ENCODE results near the gene ANKRD11. TPM values are rescaled to one million over a fixed set of nuclear protein-coding genes. Genes with fewer than 3 reads are reported as not detected.
"Not testable (repeated sequence)": the region's sequence is repeated elsewhere in the genome, so short reads cannot be mapped to it uniquely, and the experiment has no call there.

Gene ANKRD11
- total and polyA plus RNA-seq, 2 donors (not counting 3 experiments of a cell fraction or from before 2014, with no cell fraction given), result 55.8 to 191 TPM

GRCh38 chr16:89363621-89364393 lies 126.6 kb downstream of the ANKRD11 start:
- TF ChIP-seq JUN (IDR thresholded peaks at IDR 0.05; ENCODE audit: borderline replicate concordance, insufficient read depth, insufficient read length, low read depth), result peak; percentile 77
- TF ChIP-seq POLR2A (IDR thresholded peaks at IDR 0.05; ENCODE audit: low read depth, low read length), result no peak
- peak; percentile 71 for TF ChIP-seq POLR2AphosphoS5 (IDR thresholded peaks at IDR 0.05; ENCODE audit: insufficient read depth, low read depth, low read length)
- TF ChIP-seq FOS (IDR thresholded peaks at IDR 0.05; ENCODE audit: borderline replicate concordance, insufficient read depth, low read length), result peak; percentile 92
- Histone ChIP-seq H4K20me1 (replicated peaks; ENCODE audit: control insufficient read depth, extremely low read depth, insufficient read depth, low read length) (peaks cover 8% of the 10 kb centered on the region), H3K36me3 (ENCODE audit: control insufficient read depth in 2 of 2, extremely low read depth in 1 of 2, insufficient read depth in 2 of 2, low read length in 2 of 2) (no peaks in the 10 kb centered on the region), H3K9ac (replicated peaks; ENCODE audit: extremely low read depth, insufficient read depth, low read length) (no peak overlapping the region), H3K27ac (ENCODE audit: insufficient read depth, low read depth, low read length) (peak overlapping the region; percentile 16), H3K4me2 (ENCODE audit: insufficient read depth, low read length) (no peak overlapping the region), H3K4me1 (ENCODE audit: control insufficient read depth, extremely low read depth, insufficient read depth, low read length) (peaks cover 61% of the 10 kb centered on the region), H2AFZ (ENCODE audit: low read depth, low read length) (no peak overlapping the region), H3K27me3 (ENCODE audit: control insufficient read depth in 2 of 2, insufficient read depth in 2 of 2, low read length in 2 of 2) (no peaks in the 10 kb centered on the region), H3K9me3 (replicated peaks; ENCODE audit: control insufficient read depth, insufficient read depth, low read length) (no peaks in the 10 kb centered on the region), H3K4me3 (replicated peaks in 1 of 3; ENCODE audit: insufficient read depth in 1 of 3, low read depth in 1 of 3, low read length in 3 of 3) (no peak overlapping the region), H3K79me2 (ENCODE audit: control insufficient read depth, insufficient read depth, low read length) (peaks cover 98% of the 10 kb centered on the region), H3K9me1 (replicated peaks; ENCODE audit: control insufficient read depth, extremely low read depth, insufficient read depth, low read length) (no peaks in the 10 kb centered on the region)
- FAIRE-seq (peak; percentile 96), DNase-seq (ENCODE audit: low read depth, low spot score) (peak; percentile 87)
- intact Hi-C loops (cut with micrococcal nuclease) (loop anchor here (1.0 to 2.0 kb wide), 3 partner anchors 34 to 48 kb away; no protein-coding TSS in a partner anchor), dilution Hi-C loops (cut with MboI; ENCODE audit: extremely low pct_ligation_motif_present, low sequenced_read_pairs) (no loop called here)
- ChIA-PET POLR2A (no interaction called here), CTCF (interaction anchor here (1.3 kb wide), 1 partner anchor 10 kb away, joined by 10 read pairs; no protein-coding TSS in a partner anchor)
- no TSS peak for BruUV-seq (replicated peaks)

GRCh38 chr16:89362540-89363223 lies 127.7 kb downstream of the ANKRD11 start:
- DNase-seq (ENCODE audit: low read depth, low spot score); H3K27me3 ChIP-seq (ENCODE audit: control insufficient read depth in 2 of 2, insufficient read depth in 2 of 2, low read length in 2 of 2); H3K27ac ChIP-seq (ENCODE audit: insufficient read depth, low read depth, low read length); H4K20me1 ChIP-seq (replicated peaks; ENCODE audit: control insufficient read depth, extremely low read depth, insufficient read depth, low read length); H3K4me3 ChIP-seq (replicated peaks in 1 of 3; ENCODE audit: insufficient read depth in 1 of 3, low read depth in 1 of 3, low read length in 3 of 3); H3K9me3 ChIP-seq (replicated peaks; ENCODE audit: control insufficient read depth, insufficient read depth, low read length); BruUV-seq (replicated peaks); H3K36me3 ChIP-seq (ENCODE audit: control insufficient read depth in 2 of 2, extremely low read depth in 1 of 2, insufficient read depth in 2 of 2, low read length in 2 of 2); FAIRE-seq; POLR2A ChIA-PET; H3K4me2 ChIP-seq (ENCODE audit: insufficient read depth, low read length); H2AFZ ChIP-seq (ENCODE audit: low read depth, low read length); H3K9ac ChIP-seq (replicated peaks; ENCODE audit: extremely low read depth, insufficient read depth, low read length); dilution Hi-C loops (cut with MboI; ENCODE audit: extremely low pct_ligation_motif_present, low sequenced_read_pairs); H3K9me1 ChIP-seq (replicated peaks; ENCODE audit: control insufficient read depth, extremely low read depth, insufficient read depth, low read length): not testable (repeated sequence)
- intact Hi-C loops (cut with micrococcal nuclease), result loop anchor here (1.0 to 2.0 kb wide), 3 partner anchors 32 to 48 kb away; no protein-coding TSS in a partner anchor
- Histone ChIP-seq H3K4me1 (ENCODE audit: control insufficient read depth, extremely low read depth, insufficient read depth, low read length) (peaks cover 61% of the 10 kb centered on the region), H3K79me2 (ENCODE audit: control insufficient read depth, insufficient read depth, low read length) (peaks cover 98% of the 10 kb centered on the region)
- CTCF ChIA-PET, result interaction anchor here (1.6 kb wide), 1 partner anchor 27 kb away, joined by 3 read pairs; no protein-coding TSS in a partner anchor
